ENCODE results near the gene MMP28. TPM values are rescaled to one million over a fixed set of nuclear protein-coding genes. Genes with fewer than 3 reads are reported as not detected.

MMP28 gene
- total and polyA plus RNA-seq, 10 of the 15 experiments (the other 5 are each of a cell fraction or from before 2014, with no cell fraction given) = not detected

DNA sequence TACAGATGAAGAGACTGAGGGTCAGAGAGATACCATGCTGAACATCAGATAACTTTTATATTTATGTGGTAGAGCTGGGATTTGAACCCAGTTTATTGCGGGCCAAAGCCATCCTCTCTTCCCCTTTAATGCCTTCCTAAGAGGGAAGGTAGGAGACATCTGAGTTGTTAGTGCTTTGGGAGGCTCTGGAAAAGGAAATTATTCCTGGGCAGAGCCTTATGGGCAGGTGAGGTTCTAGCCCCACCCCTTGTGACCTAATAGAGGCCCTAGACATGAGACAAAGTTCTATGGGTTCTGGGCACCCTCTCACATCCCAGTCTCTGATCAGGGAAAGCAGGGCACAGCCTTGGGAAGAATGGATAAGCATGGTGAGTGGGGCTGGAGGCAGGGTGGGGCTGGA is 34.9 kb downstream of the MMP28 start, which contains the start of gene C17orf50 (continued):
- TF ChIP-seq, protein P1, sequence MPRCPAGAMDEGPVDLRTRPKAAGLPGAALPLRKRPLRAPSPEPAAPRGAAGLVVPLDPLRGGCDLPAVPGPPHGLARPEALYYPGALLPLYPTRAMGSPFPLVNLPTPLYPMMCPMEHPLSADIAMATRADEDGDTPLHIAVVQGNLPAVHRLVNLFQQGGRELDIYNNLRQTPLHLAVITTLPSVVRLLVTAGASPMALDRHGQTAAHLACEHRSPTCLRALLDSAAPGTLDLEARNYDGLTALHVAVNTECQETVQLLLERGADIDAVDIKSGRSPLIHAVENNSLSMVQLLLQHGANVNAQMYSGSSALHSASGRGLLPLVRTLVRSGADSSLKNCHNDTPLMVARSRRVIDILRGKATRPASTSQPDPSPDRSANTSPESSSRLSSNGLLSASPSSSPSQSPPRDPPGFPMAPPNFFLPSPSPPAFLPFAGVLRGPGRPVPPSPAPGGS (IDR thresholded peaks at IDR 0.05; ENCODE audit: borderline replicate concordance, insufficient read depth, low read depth, low read length, poor library complexity, severe bottlenecking) = no peak
- TF ChIP-seq BCL11A (IDR thresholded peaks at IDR 0.05; ENCODE audit: low read depth, low read length) (no peak), CBFB (IDR thresholded peaks at IDR 0.05; ENCODE audit: low read depth) (no peak)

- no peak overlapping the region for H3K4me2 ChIP-seq (ENCODE audit: control insufficient read depth, insufficient read depth)
- H3K79me2 ChIP-seq (ENCODE audit: control insufficient read depth, insufficient read depth, low read length) = no peaks in the 10 kb centered on the region
- no peaks in the 10 kb centered on the region for H3K4me1 ChIP-seq (ENCODE audit: control insufficient read depth, insufficient read depth, low read length)
- ChIA-PET RAD21 (ENCODE audit: unreplicated experiment) (interaction anchor here (1.1 kb wide), 1 partner anchor 10 kb away, joined by 4 read pairs; no protein-coding TSS in a partner anchor), CTCF (interaction anchor here (0.9 to 2.0 kb wide), 7 partner anchors 10 to 144 kb away, joined by 3 to 7 read pairs (median 5); no protein-coding TSS in a partner anchor), SMC1A (ENCODE audit: uncharacterized antibody, unreplicated experiment) (interaction anchor here (0.9 to 1.2 kb wide), 2 partner anchors 98 to 586 kb away, joined by 3 read pairs; no protein-coding TSS in a partner anchor), POLR2A (no interaction called here)
- no peaks in the 10 kb centered on the region for H3K9me3 ChIP-seq (replicated peaks; ENCODE audit: control insufficient read depth, insufficient read depth, low read length)
- intact Hi-C loops (cut with micrococcal nuclease; ENCODE audit: unreplicated experiment) = no loop called here
- H3K27me3 ChIP-seq (replicated peaks in 1 of 2; ENCODE audit: control insufficient read depth in 2 of 2, insufficient read depth in 2 of 2, low read length in 1 of 2) = no peaks in the 10 kb centered on the region; a peak in 2 of 4 replicates
- H3K36me3 ChIP-seq (ENCODE audit: control insufficient read depth in 2 of 2, insufficient read depth in 2 of 2, low read length in 1 of 2) = no peaks in the 10 kb centered on the region
- H4K20me1 ChIP-seq (ENCODE audit: control insufficient read depth, insufficient read depth) = no peaks in the 10 kb centered on the region
- DNase-seq (ENCODE audit: low read depth, low spot score) (no peak), FAIRE-seq (no peak), ATAC-seq (no peak)
- no peak overlapping the region for H3K4me3 ChIP-seq
- TF ChIP-seq ZNF207 (IDR thresholded peaks at IDR 0.05; ENCODE audit: borderline replicate concordance) = no peak
- no peak for TF ChIP-seq CHD4 (IDR thresholded peaks at IDR 0.05)
- no peak for TF ChIP-seq ELK1 (IDR thresholded peaks at IDR 0.05; ENCODE audit: low read depth, low read length)
- TF ChIP-seq PAX8 (IDR thresholded peaks at IDR 0.05) = no peak
- no peak for TF ChIP-seq MYB (IDR thresholded peaks at IDR 0.05; ENCODE audit: borderline replicate concordance, low read depth, low read length)
- no peak for TF ChIP-seq SRF (IDR thresholded peaks at IDR 0.05; ENCODE audit: low read depth in 2 of 2, low read length in 2 of 2)
- no peak for TF ChIP-seq TAF1 (IDR thresholded peaks at IDR 0.05; ENCODE audit: borderline replicate concordance, low read depth, low read length)
- no peak for TF ChIP-seq SMAD1 (IDR thresholded peaks at IDR 0.05; ENCODE audit: low read depth, partially characterized antibody)
- TF ChIP-seq NR2C1 (IDR thresholded peaks at IDR 0.05) = no peak
- no peak for TF ChIP-seq NRF1 (conservative IDR thresholded peaks at IDR 0.05; ENCODE audit: low read depth, low read length)
- no peak for TF ChIP-seq E2F4 (IDR thresholded peaks at IDR 0.05; ENCODE audit: low read depth, low read length)
- TF ChIP-seq FOXM1 (IDR thresholded peaks at IDR 0.05; ENCODE audit: low read depth, low read length) = no peak
- in situ Hi-C loops (cut with MboI) = no loop called here
- H3K27ac ChIP-seq (ENCODE audit: control insufficient read depth, insufficient read depth) = no peak overlapping the region
- H3K9ac ChIP-seq (ENCODE audit: control insufficient read depth, insufficient read depth, low read length) = no peak overlapping the region
- no peak overlapping the region for H2AFZ ChIP-seq (ENCODE audit: control insufficient read depth, low read depth, low read length)
- BruUV-seq (replicated peaks) = no TSS peak
Observed at GRCh38 chr17:35757243-35757642, 38.2 kb downstream of the MMP28 start.
